HG03064 (cell line): ENCODE data around the gene SLTM.
"Not testable (repeated sequence)": the region's sequence is repeated elsewhere in the genome, so short reads cannot be mapped to it uniquely, and the experiment has no call there.

Experiments
- ATAC-seq: cut with Tn5 transposase; IDR thresholded peaks from one replicate; pipeline ENCODE4 v1.9.1; 2021; ENCODE audit warnings: low read depth; ENCODE audit not compliant: unreplicated experiment

SLTM gene

GRCh38 chr15:58929891-58930416 is 3.5 kb downstream of the SLTM start:
- ATAC-seq: no peak

DNA sequence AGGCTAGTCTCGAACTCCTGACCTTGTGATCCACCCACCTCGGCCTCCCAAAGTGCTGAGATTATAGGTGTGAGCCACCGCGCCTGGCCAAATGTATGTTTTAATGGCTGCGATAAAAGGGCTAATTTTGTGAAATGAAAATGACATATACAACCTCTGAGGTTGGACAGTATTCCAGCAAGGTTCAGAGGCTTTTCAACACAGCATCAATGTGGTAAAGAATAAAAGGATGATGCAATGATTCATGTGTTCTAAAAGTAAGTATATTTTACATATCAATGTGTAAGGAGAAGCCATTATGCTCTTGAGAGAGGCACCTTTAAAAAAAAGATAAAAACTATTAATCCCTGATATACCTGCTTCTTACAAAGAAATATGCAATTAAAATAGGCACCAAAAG is 6.7 kb downstream of the SLTM start:
- ATAC-seq: no peak

GRCh38 chr15:58924327-58924726 is 9.2 kb downstream of the SLTM start:
- ATAC-seq: no peak

DNA sequence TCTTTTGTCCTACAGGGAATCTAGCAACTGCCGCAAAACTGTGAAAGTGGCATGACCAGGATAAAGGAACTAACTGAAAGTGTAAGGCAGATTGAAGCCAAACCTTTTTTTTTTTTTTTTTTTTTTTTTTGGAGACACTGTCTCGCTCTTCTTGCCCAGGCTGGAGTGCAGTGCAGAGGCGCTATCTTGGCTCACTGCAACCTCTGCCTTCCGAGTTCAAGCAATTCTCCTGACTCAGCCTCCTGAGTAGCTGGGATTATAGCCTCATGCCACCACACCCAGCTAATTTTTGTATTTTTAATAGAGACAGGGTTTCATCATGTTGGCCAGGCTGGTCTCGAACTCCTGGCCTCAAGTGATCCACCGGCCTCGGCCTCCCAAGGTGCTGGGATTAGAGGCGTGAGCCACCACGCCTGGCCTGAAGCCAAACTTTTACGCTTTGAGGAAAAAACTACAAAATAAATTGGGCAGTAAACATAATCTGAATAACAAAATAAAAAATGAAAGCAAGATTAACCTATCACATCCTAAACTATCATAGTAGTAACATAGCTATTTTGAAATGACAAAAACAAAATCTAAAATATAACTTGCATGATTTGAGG is 9.7 kb downstream of the SLTM start:
- ATAC-seq: no peak

DNA sequence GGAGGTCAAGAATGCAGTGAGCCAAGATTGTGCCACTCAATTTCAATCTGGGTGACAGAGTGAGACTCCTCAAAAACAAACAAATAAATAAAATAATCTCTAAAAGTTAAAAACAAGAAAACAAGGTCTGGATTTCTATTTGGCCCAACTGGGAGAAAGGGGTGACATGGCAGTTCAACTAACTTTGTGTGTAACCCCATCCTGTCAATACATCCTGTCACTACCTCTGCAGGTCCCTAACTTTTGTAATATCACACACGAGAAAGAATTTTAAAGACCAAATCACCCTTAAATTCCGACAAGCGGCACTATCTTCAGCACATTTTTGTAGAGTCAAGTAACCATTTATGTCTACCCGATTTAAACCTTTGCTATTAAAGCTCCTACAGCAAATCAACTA is 10.2 kb downstream of the SLTM start:
- ATAC-seq: no peak

DNA sequence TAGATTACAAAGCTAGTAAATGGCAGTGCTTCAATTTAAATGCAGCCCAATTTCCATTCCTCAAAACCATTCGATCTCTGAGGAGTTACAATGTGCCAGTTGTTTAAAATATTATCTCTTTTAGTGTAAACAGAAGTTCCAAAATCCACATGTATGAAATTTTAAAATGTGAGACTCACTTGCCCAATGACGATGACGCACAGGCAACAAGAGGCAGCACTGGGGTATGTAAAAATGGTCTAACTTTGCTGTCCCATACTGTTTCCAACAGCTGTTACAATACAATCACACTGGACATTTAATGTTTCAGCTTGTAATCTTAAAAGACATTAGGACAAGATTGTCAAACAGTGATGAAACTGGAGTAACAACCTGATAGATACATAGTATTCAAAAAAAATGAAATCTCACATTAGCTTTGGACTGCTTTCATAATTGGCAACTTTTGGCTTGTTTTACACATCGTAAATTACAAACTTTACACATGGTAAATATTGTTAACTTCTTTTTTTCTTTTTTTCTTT is 12.2 kb downstream of the SLTM start:
- ATAC-seq: no peak

DNA sequence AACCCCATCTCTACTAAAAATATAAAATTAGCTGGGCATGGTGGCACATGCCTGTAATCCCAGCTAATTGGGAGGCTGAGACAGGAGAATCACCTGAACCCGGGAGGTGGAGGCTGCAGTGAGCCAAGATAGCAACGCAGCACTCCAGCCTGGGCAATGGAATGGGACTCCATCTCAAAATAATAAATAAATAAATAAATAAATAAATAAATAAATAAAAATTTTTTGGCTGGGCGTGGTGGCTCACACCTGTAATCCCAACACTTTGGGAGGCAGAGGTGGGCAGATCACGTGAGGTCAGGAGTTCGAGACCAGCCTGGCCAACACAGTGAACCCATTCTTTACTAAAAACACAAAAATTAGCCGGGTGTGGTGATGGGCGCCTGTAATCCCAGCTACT is 13.0 kb downstream of the SLTM start:
- ATAC-seq: not testable (repeated sequence)

GRCh38 chr15:58919232-58919631 is 14.2 kb downstream of the SLTM start:
- ATAC-seq: no peak

- no peak for ATAC-seq
These were observed 15.2 kb downstream of the SLTM start for GRCh38 chr15:58918239-58918638.

GRCh38 chr15:58917613-58918129 is 15.8 kb downstream of the SLTM start:
- not testable (repeated sequence) for ATAC-seq

DNA sequence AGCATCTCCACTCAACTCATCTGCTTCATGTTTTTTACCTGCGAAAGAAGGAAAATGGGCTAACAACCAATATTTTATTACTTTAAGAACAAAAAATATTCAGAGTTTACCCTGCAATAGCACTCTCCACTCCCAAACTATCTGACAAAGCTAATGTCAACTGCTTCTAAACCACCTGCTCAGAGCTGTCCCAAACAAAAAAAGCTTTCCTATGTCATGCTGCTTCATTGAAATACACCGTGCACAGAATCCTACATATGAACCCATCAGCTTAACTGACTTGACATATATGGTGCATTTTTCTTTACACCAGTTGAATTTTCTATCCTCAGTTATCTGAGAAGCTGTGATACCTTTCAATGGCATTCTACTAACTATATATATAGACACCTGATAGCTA is 16.5 kb downstream of the SLTM start:
- no peak for ATAC-seq

DNA sequence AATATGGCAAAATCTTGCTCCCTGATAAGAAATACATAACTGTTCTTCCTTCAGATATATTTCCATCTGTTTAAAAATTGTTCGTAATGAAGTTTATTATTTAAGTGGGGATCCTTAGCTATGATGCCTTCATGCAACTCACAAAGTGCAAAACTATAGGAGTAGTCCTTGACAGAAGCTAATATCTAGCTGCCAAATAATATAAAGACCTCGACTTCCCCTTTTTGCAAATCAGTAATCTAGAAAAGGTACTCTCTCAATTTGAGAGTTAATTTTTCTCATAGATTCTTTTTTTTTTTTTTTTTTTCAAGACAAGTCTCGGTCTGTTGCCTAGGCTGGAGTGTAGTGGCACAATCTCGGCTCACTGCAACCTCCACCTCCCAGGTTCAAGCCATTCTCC is 23.0 kb downstream of the SLTM start:
- no peak for ATAC-seq

- ATAC-seq: no peak
These were observed 23.9 kb downstream of the SLTM start for GRCh38 chr15:58909616-58910015.

- ATAC-seq: no peak
These were observed 24.7 kb downstream of the SLTM start for GRCh38 chr15:58908550-58909309.

DNA sequence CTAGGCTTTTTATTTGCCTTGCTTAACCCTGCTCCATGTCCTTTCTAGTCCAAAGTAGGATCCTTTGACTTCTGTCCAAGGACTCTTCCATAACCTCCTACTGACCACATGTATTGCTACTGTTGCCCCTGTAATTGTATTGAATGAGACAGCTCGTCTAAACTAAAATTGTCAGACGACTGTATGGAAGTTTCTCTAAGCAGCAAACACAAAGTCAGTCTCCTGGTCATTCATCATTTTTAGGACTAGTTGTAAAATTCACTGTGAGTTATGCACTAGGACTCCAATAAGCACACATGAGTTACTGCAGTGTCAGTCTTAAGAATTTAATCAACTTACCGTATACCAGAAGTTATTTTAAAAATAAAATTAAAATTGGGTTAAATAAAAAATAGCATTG is 32.8 kb downstream of the SLTM start:
- no peak for ATAC-seq

DNA sequence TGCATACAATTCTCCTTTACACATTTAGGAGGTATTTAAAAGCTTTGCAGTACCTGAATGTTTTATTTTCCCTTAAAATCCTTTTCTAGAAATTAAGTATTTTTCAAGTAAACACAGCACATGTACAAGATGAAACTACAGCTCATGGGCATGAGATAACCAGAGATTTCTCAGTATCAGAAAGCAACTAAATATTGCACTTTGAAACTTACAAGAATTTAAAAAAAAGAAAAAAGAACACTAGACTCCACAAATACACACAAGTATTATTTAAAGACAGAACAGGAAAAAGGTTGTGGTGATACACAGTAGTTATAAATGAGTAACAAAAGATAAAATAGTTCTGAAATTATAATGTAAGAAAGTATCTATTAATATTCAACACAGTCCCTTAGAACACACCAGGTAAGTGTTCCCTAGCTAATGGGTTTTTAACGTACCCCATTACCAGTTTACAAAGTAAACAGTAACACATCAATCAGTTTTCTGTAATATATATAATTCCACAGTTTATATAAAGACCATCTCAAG is 35.3 kb downstream of the SLTM start:
- no peak for ATAC-seq

DNA sequence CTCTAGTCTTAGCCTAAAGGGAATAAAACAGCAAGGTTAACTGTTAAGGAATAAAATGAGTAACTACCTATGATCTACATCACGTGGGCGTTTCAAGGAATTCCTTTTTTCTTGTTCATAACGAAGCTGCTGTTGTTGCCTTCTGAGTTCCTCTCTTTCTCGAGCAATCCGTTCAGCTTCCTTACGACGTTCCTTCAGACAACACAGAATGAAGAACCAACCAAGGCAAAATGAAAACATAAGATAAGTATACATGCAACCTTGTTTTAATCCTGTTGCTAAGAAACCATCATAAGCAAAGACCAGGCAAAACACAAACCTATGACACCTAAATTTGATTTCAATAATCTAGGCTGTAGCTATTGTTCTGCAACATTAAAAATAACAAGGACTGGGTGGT is 44.1 kb downstream of the SLTM start:
- no peak for ATAC-seq

DNA sequence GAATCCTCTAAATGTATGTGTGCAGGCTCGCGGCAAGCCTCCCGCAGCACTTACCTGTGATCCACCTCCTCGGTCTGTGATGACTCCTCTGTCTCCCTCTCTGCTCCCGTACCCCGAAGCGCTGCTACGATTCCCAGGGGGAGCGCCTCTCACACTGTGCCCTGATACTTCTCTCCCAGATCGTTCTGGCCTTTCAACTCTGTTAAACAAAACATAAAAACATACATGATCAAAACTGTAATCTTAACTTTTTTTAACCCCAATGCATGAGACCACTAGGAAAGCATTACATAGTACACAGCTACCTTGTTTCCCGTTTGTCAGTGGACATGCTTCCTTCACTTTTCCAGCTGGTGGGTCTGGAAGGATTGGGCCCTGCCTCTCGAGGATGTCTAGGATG is 46.6 kb downstream of the SLTM start:
- ATAC-seq: no peak

DNA sequence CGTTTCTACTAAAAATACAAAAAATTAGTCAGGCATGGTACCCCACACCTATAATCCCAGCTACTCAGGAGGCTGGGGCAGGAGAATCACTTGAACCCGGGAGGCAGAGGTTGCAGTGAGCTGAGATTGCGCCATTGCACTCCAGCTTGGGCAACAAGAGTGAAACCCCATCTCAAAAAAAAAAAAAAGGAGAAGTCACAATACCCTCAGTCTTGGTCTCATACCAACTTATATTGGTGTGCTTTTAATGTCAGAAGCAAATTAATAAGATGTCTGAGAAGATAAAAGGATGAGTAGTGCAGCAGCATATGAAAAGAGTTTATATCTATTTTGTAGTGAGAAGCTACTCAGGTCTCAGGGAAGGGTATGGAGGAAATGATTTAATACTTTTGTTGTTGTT is 49.6 kb downstream of the SLTM start:
- ATAC-seq: not testable (repeated sequence)

GRCh38 chr15:58882243-58882642 is 51.2 kb downstream of the SLTM start:
- no peak for ATAC-seq

GRCh38 chr15:58880320-58880719 is 53.2 kb downstream of the SLTM start:
- no peak for ATAC-seq
